ENCODE results near the gene CACHD1. TPM values are rescaled to one million over a fixed set of nuclear protein-coding genes. Genes with fewer than 3 reads are reported as not detected.

The CACHD1 gene
- total RNA-seq, 1 experiment from 2014 or later, result 16.6 TPM

GRCh38 chr1:64435000-64435399 lies 34.9 kb upstream of the CACHD1 start:
- Mint-ChIP-seq H3K27ac (ENCODE audit: unreplicated experiment) (no peak overlapping the region), H3K36me3 (ENCODE audit: insufficient read depth, unreplicated experiment) (no peaks in the 10 kb centered on the region), H3K27me3 (ENCODE audit: insufficient read depth, unreplicated experiment) (no peaks in the 10 kb centered on the region), H3K9me3 (ENCODE audit: unreplicated experiment) (peaks cover 10% of the 10 kb centered on the region), H3K4me1 (ENCODE audit: low read depth, unreplicated experiment) (no peaks in the 10 kb centered on the region), H3K4me3 (ENCODE audit: unreplicated experiment) (no peak overlapping the region)
- Histone ChIP-seq H3K36me3 (ENCODE audit: control insufficient read depth, insufficient read depth, low read length) (no peaks in the 10 kb centered on the region), H3K4me3 (ENCODE audit: low read depth, low read length) (no peak overlapping the region), H3K9me3 (no peaks in the 10 kb centered on the region), H3K4me1 (no peaks in the 10 kb centered on the region), H3K27me3 (replicated peaks; ENCODE audit: control insufficient read depth, insufficient read depth, low read length) (no peaks in the 10 kb centered on the region)
- POLR2A ChIA-PET, result no interaction called here
- CTCF ChIA-PET, result no interaction called here
- no peak for TF ChIP-seq CTCF (IDR thresholded peaks at IDR 0.05; ENCODE audit: insufficient read depth in 1 of 2, low read depth in 1 of 2, low read length in 1 of 2, severe bottlenecking in 1 of 2, unreplicated experiment in 1 of 2)
- no TSS peak for BruUV-seq (replicated peaks)
- intact Hi-C loops (cut with micrococcal nuclease; ENCODE audit: unreplicated experiment), result no loop called here
- DNase-seq, result no peak

GRCh38 chr1:64437453-64437852 lies 32.5 kb upstream of the CACHD1 start:
- no peak for TF ChIP-seq CTCF (IDR thresholded peaks at IDR 0.05; ENCODE audit: insufficient read depth in 1 of 2, low read depth in 1 of 2, low read length in 1 of 2, severe bottlenecking in 1 of 2, unreplicated experiment in 1 of 2)
- H3K27me3 ChIP-seq (replicated peaks; ENCODE audit: control insufficient read depth, insufficient read depth, low read length), result no peaks in the 10 kb centered on the region
- H3K9me3 ChIP-seq, result no peaks in the 10 kb centered on the region
- no peak overlapping the region for H3K4me3 ChIP-seq (ENCODE audit: low read depth, low read length)
- intact Hi-C loops (cut with micrococcal nuclease; ENCODE audit: unreplicated experiment), result no loop called here
- no peaks in the 10 kb centered on the region for H3K4me1 ChIP-seq
- H3K4me3 Mint-ChIP-seq (ENCODE audit: unreplicated experiment), result no peak overlapping the region
- H3K27me3 Mint-ChIP-seq (ENCODE audit: insufficient read depth, unreplicated experiment), result no peaks in the 10 kb centered on the region
- ChIA-PET POLR2A (no interaction called here), CTCF (no interaction called here)
- no TSS peak for BruUV-seq (replicated peaks)
- H3K27ac Mint-ChIP-seq (ENCODE audit: unreplicated experiment), result no peak overlapping the region
- DNase-seq, result no peak
- peaks cover 10% of the 10 kb centered on the region for H3K9me3 Mint-ChIP-seq (ENCODE audit: unreplicated experiment)
- no peaks in the 10 kb centered on the region for H3K4me1 Mint-ChIP-seq (ENCODE audit: low read depth, unreplicated experiment)
- H3K36me3 Mint-ChIP-seq (ENCODE audit: insufficient read depth, unreplicated experiment), result no peaks in the 10 kb centered on the region
- H3K36me3 ChIP-seq (ENCODE audit: control insufficient read depth, insufficient read depth, low read length), result no peaks in the 10 kb centered on the region

DNA sequence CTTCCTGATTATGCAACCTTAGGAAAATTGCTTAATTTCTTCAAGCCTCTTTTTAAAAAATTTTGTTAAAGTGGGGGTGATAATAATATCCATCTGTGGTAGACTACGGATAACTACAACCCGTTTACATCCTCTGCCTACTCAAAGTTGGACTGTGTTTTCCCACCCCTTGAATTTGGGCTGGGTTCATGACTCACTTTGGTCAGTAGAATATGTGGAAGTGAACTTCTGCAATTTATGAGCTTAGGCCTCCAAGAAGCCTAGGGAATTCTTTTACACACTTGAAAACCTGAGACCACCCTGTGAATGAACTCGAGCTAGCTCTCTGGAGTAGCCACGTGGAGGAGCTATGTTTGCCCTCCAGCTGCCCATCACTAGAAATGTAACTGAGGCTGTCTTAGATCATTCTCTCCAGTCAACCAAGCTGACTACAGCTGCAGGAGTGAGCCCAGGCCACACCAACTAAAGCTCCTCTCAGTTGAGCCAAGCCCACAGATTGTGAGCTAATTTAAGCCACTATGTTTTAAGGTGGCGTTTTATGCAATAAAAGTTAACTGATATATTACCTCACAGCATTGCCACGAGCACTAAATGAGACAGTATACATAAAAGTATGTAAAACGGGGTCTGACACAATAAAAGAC lies 29.6 kb upstream of the CACHD1 start:
- Histone ChIP-seq H3K4me1 (no peaks in the 10 kb centered on the region), H3K9me3 (no peaks in the 10 kb centered on the region), H3K4me3 (ENCODE audit: low read depth, low read length) (no peak overlapping the region), H3K27me3 (replicated peaks; ENCODE audit: control insufficient read depth, insufficient read depth, low read length) (no peaks in the 10 kb centered on the region), H3K36me3 (ENCODE audit: control insufficient read depth, insufficient read depth, low read length) (no peaks in the 10 kb centered on the region)
- H3K4me3 Mint-ChIP-seq (ENCODE audit: unreplicated experiment), result no peak overlapping the region
- POLR2A ChIA-PET, result no interaction called here
- peaks cover 10% of the 10 kb centered on the region for H3K9me3 Mint-ChIP-seq (ENCODE audit: unreplicated experiment)
- no peaks in the 10 kb centered on the region for H3K36me3 Mint-ChIP-seq (ENCODE audit: insufficient read depth, unreplicated experiment)
- H3K27ac Mint-ChIP-seq (ENCODE audit: unreplicated experiment), result no peak overlapping the region
- DNase-seq, result no peak
- CTCF ChIA-PET, result no interaction called here
- intact Hi-C loops (cut with micrococcal nuclease; ENCODE audit: unreplicated experiment), result no loop called here
- H3K4me1 Mint-ChIP-seq (ENCODE audit: low read depth, unreplicated experiment), result no peaks in the 10 kb centered on the region
- no TSS peak for BruUV-seq (replicated peaks)
- no peaks in the 10 kb centered on the region for H3K27me3 Mint-ChIP-seq (ENCODE audit: insufficient read depth, unreplicated experiment)
- TF ChIP-seq CTCF (IDR thresholded peaks at IDR 0.05; ENCODE audit: insufficient read depth in 1 of 2, low read depth in 1 of 2, low read length in 1 of 2, severe bottlenecking in 1 of 2, unreplicated experiment in 1 of 2), result no peak
